Measurements from ENCODE around the gene STXBP5. TPM values are rescaled to one million over a fixed set of nuclear protein-coding genes. Genes with fewer than 3 reads are reported as not detected.

STXBP5 gene
- total and polyA plus RNA-seq, 2 donors = 16.1 to 16.8 TPM

DNA sequence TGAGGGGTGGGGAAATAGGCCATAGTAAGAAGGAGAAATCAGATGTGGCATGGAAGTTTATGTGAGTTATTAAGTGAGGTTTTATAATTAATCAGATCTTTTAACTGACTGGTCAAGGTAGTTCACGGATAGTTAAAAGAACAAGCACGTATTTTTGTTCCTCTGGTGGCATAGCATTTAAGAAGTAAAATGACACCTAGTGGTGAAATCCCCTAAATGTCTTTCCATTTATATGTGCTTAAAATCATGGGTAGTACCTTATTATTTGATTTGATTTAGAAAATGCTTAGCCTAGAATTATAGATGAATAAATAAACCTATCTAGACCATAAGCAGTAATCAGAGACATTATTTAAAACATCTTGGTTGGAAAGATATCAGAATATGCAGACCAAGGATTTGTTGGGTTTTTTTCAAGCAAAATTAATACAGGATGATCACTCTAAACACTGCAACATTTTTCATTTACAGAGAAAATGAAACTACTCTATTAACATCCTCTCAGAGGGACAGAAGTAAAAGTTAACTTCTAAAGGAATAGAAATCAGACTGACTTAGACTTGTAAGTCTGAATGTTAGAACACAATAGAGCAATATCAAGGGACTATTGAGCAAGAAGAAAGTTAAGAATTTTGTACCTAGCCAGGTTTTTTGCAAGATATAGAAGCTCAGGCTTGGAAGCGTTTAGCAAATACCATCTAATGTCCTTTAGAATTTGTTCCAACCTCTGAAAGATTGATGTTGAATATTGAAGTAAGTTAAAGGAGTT is 81.1 kb downstream of the STXBP5 start:
- H3K27ac ChIP-seq (ENCODE audit: low read depth in 1 of 2, low read length in 1 of 2) = no peak overlapping the region
- DNase-seq (ENCODE audit: low read depth in 6 of 9, low spot score in 9 of 9) = peak in 8 of 9 donors; percentile 4 to 59 (median 13)

DNA sequence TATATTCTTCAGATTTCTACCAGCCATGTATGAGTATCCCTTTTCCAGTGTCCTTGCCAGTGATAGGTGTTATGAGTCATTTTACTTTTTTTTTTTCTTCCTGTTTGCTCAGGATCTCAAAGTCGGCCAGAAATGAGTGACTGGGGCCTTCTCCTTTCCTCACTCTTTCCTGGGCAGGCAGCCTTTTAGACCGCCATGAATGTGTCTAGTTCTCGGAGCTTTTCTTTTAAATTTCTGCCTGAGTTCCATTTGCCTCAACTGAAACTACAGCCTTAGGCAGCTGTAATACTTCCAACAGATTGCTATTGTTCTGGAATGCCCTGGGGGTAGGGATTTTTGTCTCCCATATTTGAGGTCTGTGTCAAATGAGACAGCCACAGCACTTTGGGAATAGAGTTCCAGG is 83.7 kb downstream of the STXBP5 start:
- H3K27me3 ChIP-seq (ENCODE audit: control insufficient read depth in 2 of 2, insufficient read depth in 1 of 2, low read length in 1 of 2) = no peaks in the 10 kb centered on the region
- H3K27ac ChIP-seq (ENCODE audit: low read depth in 1 of 2, low read length in 1 of 2) = no peak overlapping the region
- H3K36me3 ChIP-seq (ENCODE audit: control insufficient read depth in 2 of 2, insufficient read depth in 2 of 2, low read length in 1 of 2) = peaks cover 4 to 13% of the 10 kb centered on the region in 2 donors
- no peak overlapping the region for H3K4me3 ChIP-seq (ENCODE audit: low read length in 2 of 2)
- WGBS = 64% methylated on average over 3 of the region's 3 CpGs
- H3K4me1 ChIP-seq (ENCODE audit: control insufficient read depth in 2 of 2, insufficient read depth in 2 of 2, low read length in 2 of 2) = no peaks in the 10 kb centered on the region
- no peaks in the 10 kb centered on the region for H3K9me3 ChIP-seq (ENCODE audit: control insufficient read depth in 2 of 2, insufficient read depth in 1 of 2, low read length in 1 of 2)
- no peak for DNase-seq (ENCODE audit: low read depth in 6 of 9, low spot score in 9 of 9)

More for the DNA sequence above, 81.1 kb downstream of the STXBP5 start:
- peaks cover 4 to 11% of the 10 kb centered on the region in 2 donors for H3K36me3 ChIP-seq (ENCODE audit: control insufficient read depth in 2 of 2, insufficient read depth in 2 of 2, low read length in 1 of 2)
- no peaks in the 10 kb centered on the region for H3K27me3 ChIP-seq (ENCODE audit: control insufficient read depth in 2 of 2, insufficient read depth in 1 of 2, low read length in 1 of 2)
- no peak overlapping the region for H3K4me3 ChIP-seq (ENCODE audit: low read length in 2 of 2)
- WGBS = 48% methylated on average over 3 of the region's 3 CpGs
- no peaks in the 10 kb centered on the region for H3K4me1 ChIP-seq (ENCODE audit: control insufficient read depth in 2 of 2, insufficient read depth in 2 of 2, low read length in 2 of 2)
- no peaks in the 10 kb centered on the region for H3K9me3 ChIP-seq (ENCODE audit: control insufficient read depth in 2 of 2, insufficient read depth in 1 of 2, low read length in 1 of 2)

DNA sequence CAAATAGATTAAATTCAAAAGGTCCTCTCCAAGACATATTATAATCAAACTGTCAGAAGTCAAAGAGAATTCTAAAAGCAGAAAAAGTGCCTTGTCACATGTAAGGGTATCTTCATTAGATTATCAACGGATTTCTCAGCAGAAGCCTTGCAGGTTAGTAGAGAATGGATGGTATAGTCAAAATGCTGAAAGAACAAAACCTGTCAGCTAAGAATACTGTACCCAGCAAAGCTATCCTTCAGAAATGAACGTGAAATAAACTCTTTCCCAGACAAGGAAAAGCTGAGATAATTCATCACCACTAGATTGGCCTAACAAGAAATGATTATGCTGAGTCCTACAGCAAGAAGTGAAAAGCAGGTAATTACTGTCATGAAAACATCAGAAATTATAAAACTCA is 92.9 kb downstream of the STXBP5 start:
- H3K27me3 ChIP-seq (ENCODE audit: control insufficient read depth in 2 of 2, insufficient read depth in 1 of 2, low read length in 1 of 2) = no peaks in the 10 kb centered on the region
- DNase-seq (ENCODE audit: low read depth in 6 of 9, low spot score in 9 of 9) = no peak
- H3K9me3 ChIP-seq (ENCODE audit: control insufficient read depth in 2 of 2, insufficient read depth in 1 of 2, low read length in 1 of 2) = peaks cover 0 to 10% of the 10 kb centered on the region in 2 donors
- H3K36me3 ChIP-seq (ENCODE audit: control insufficient read depth in 2 of 2, insufficient read depth in 2 of 2, low read length in 1 of 2) = peaks cover 8 to 12% of the 10 kb centered on the region in 2 donors
- H3K4me3 ChIP-seq (ENCODE audit: low read length in 2 of 2) = no peak overlapping the region
- H3K4me1 ChIP-seq (ENCODE audit: control insufficient read depth in 2 of 2, insufficient read depth in 2 of 2, low read length in 2 of 2) = no peaks in the 10 kb centered on the region
- no peak overlapping the region for H3K27ac ChIP-seq (ENCODE audit: low read depth in 1 of 2, low read length in 1 of 2)
- WGBS = 95% methylated on average over 2 of the region's 2 CpGs

DNA sequence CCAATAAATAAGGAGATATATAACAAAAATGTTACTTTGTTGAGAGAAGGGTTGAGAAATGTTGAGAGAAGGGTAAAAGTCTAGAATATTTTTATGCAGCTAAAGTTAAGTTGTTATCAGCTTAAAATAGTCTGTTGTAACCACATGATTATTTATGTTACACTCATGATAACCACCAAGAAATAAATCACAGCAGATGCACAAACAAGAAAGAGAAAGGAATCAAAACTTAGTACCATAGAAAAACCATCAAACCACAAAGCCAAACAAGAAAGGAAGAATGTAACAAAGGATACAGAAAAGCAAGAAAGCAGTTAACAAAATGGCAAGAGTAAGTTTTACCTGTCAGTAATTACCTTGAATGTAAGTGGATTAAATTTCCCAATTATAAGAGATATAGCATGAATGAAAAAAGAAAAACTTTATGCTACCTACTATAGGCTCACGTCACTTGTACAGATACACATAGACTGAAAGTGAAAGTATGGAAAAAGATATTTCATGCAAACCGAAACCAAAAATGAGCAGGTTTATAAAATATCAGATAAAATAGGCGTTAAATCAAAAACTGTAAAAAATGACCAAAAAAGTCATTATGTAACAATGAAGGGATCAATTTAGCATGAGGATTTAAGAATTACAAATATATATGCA is 93.6 kb downstream of the STXBP5 start:
- peaks cover 0 to 10% of the 10 kb centered on the region in 2 donors for H3K9me3 ChIP-seq (ENCODE audit: control insufficient read depth in 2 of 2, insufficient read depth in 1 of 2, low read length in 1 of 2)
- H3K27ac ChIP-seq (ENCODE audit: low read depth in 1 of 2, low read length in 1 of 2) = no peak overlapping the region
- 95% methylated on average over 3 of the region's 3 CpGs for WGBS
- H3K27me3 ChIP-seq (ENCODE audit: control insufficient read depth in 2 of 2, insufficient read depth in 1 of 2, low read length in 1 of 2) = no peaks in the 10 kb centered on the region
- H3K4me3 ChIP-seq (ENCODE audit: low read length in 2 of 2) = no peak overlapping the region
- peaks cover 8 to 12% of the 10 kb centered on the region in 2 donors for H3K36me3 ChIP-seq (ENCODE audit: control insufficient read depth in 2 of 2, insufficient read depth in 2 of 2, low read length in 1 of 2)
- DNase-seq (ENCODE audit: low read depth in 6 of 9, low spot score in 9 of 9) = no peak
- H3K4me1 ChIP-seq (ENCODE audit: control insufficient read depth in 2 of 2, insufficient read depth in 2 of 2, low read length in 2 of 2) = no peaks in the 10 kb centered on the region

DNA sequence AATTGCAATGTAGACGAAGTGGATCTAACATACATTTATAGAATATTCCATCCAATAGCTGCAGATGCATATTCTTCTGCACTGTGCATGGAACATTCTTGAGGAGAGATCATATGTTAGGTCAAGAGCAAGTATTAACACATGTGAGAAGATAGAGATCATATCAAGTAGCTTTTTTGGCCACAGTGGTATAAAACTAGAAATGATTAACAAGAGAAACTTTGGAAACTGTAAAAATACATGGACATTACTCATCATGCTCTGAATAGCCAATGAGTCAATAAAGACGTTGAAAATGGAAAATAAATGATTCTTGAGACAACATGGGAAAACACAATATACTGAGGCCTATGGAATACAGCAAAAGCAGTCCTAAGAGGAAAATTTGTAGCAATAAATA is 94.2 kb downstream of the STXBP5 start:
- H3K9me3 ChIP-seq (ENCODE audit: control insufficient read depth in 2 of 2, insufficient read depth in 1 of 2, low read length in 1 of 2) = peaks cover 0 to 13% of the 10 kb centered on the region in 2 donors
- H3K27ac ChIP-seq (ENCODE audit: low read depth in 1 of 2, low read length in 1 of 2) = no peak overlapping the region
- WGBS = 98% methylated on average over 2 of the region's 2 CpGs
- no peak overlapping the region for H3K4me3 ChIP-seq (ENCODE audit: low read length in 2 of 2)
- no peaks in the 10 kb centered on the region for H3K27me3 ChIP-seq (ENCODE audit: control insufficient read depth in 2 of 2, insufficient read depth in 1 of 2, low read length in 1 of 2)
- H3K36me3 ChIP-seq (ENCODE audit: control insufficient read depth in 2 of 2, insufficient read depth in 2 of 2, low read length in 1 of 2) = peaks cover 10 to 12% of the 10 kb centered on the region in 2 donors
- no peak for DNase-seq (ENCODE audit: low read depth in 6 of 9, low spot score in 9 of 9)
- H3K4me1 ChIP-seq (ENCODE audit: control insufficient read depth in 2 of 2, insufficient read depth in 2 of 2, low read length in 2 of 2) = no peaks in the 10 kb centered on the region

DNA sequence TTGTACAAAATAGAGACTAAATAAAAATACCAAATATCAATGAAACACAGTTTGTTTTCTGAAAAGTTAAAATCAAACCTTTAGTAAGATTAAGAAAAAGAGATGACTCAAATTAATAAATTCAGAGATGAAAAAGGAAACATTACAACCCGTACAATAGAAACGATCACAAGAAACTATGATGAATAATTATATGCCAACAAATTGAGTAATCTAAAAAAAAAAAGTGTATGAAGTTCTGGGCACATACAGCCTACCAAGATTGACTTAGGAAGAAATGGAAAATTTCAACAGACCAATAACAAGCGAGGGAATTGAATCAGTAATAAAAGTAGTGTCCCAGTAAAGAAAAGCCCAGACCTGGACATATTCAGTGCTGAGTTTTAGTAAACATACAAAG is 94.8 kb downstream of the STXBP5 start:
- DNase-seq (ENCODE audit: low read depth in 6 of 9, low spot score in 9 of 9) = no peak
- 99% methylated on average over 3 of the region's 3 CpGs for WGBS
- peaks cover 13 to 15% of the 10 kb centered on the region in 2 donors for H3K36me3 ChIP-seq (ENCODE audit: control insufficient read depth in 2 of 2, insufficient read depth in 2 of 2, low read length in 1 of 2)
- H3K4me3 ChIP-seq (ENCODE audit: low read length in 2 of 2) = no peak overlapping the region
- H3K9me3 ChIP-seq (ENCODE audit: control insufficient read depth in 2 of 2, insufficient read depth in 1 of 2, low read length in 1 of 2) = peaks cover 0 to 17% of the 10 kb centered on the region in 2 donors
- no peaks in the 10 kb centered on the region for H3K4me1 ChIP-seq (ENCODE audit: control insufficient read depth in 2 of 2, insufficient read depth in 2 of 2, low read length in 2 of 2)
- no peak overlapping the region for H3K27ac ChIP-seq (ENCODE audit: low read depth in 1 of 2, low read length in 1 of 2)
- no peaks in the 10 kb centered on the region for H3K27me3 ChIP-seq (ENCODE audit: control insufficient read depth in 2 of 2, insufficient read depth in 1 of 2, low read length in 1 of 2)

DNA sequence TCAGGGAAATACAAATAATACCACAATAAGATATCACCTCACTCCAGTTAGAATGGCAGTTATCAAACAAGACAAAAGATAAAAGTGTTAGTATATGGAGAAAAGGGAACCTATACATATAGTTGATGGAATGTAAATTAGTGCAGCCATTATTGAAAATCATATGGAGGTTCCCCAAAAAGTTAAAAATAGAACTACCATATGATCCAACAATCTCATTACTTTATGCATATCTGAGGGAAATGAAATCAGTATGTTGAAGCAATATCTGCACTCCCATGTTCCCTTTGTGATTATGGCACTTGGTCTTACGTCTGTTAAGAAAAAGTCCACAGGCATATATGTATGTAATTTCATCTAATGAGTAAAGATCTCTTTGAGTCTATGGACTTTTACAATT is 96.9 kb downstream of the STXBP5 start:
- Histone ChIP-seq H3K27ac (ENCODE audit: low read depth in 1 of 2, low read length in 1 of 2) (no peak overlapping the region), H3K27me3 (ENCODE audit: control insufficient read depth in 2 of 2, insufficient read depth in 1 of 2, low read length in 1 of 2) (no peaks in the 10 kb centered on the region), H3K4me3 (ENCODE audit: low read length in 2 of 2) (no peak overlapping the region), H3K36me3 (ENCODE audit: control insufficient read depth in 2 of 2, insufficient read depth in 2 of 2, low read length in 1 of 2) (peaks cover 10 to 16% of the 10 kb centered on the region in 2 donors), H3K9me3 (ENCODE audit: control insufficient read depth in 2 of 2, insufficient read depth in 1 of 2, low read length in 1 of 2) (peaks cover 0 to 15% of the 10 kb centered on the region in 2 donors), H3K4me1 (ENCODE audit: control insufficient read depth in 2 of 2, insufficient read depth in 2 of 2, low read length in 2 of 2) (no peaks in the 10 kb centered on the region)
- WGBS = 98% methylated on average over 1 of the region's 1 CpG
- DNase-seq (ENCODE audit: low read depth in 6 of 9, low spot score in 9 of 9) = no peak

DNA sequence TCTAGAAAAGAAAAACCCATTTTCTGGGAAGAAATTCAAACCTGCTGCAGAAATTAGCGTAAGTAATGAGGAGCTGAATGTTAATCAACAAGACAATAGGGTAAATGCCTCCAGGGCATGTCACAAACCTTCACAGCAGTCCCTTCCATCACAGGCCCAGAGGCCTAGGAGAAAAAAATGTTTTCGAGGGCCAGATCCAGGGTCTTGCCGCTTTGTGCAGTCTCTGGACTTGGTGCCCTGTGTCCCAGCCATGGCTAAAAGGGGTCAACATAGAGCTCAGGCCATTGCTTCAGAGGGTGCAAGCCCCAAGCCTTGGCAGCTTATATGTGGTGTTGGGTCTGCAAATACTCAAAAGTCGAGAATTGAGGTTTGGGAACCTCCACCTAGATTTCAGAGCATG is 99.8 kb downstream of the STXBP5 start:
- peaks cover 0 to 14% of the 10 kb centered on the region in 2 donors for H3K9me3 ChIP-seq (ENCODE audit: control insufficient read depth in 2 of 2, insufficient read depth in 1 of 2, low read length in 1 of 2)
- no peaks in the 10 kb centered on the region for H3K4me1 ChIP-seq (ENCODE audit: control insufficient read depth in 2 of 2, insufficient read depth in 2 of 2, low read length in 2 of 2)
- H3K36me3 ChIP-seq (ENCODE audit: control insufficient read depth in 2 of 2, insufficient read depth in 2 of 2, low read length in 1 of 2) = peaks cover 8 to 19% of the 10 kb centered on the region in 2 donors
- no peaks in the 10 kb centered on the region for H3K27me3 ChIP-seq (ENCODE audit: control insufficient read depth in 2 of 2, insufficient read depth in 1 of 2, low read length in 1 of 2)
- H3K4me3 ChIP-seq (ENCODE audit: low read length in 2 of 2) = no peak overlapping the region
- 98% methylated on average over 4 of the region's 4 CpGs for WGBS
- DNase-seq (ENCODE audit: low read depth in 6 of 9, low spot score in 9 of 9) = no peak
- H3K27ac ChIP-seq (ENCODE audit: low read depth in 1 of 2, low read length in 1 of 2) = no peak overlapping the region

DNA sequence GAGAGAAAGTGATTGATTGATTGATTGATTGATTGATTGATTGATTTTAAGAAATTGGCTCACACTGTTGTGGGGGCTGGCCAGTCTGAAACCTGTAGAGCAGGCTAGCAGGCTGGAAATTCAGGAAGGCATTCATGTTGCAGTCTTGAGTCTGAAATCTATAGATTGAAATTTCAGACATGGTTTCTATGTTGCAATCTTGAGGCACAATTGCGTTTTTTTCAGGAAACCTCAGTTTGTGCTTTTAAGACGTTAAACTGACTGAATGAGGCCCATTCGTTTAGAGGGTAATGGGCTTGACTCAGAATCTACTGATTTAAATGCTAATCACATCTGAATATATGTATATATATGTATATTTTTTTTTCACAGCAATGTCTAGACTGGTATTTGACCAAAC is 106.3 kb downstream of the STXBP5 start:
- 96% methylated on average over 3 of the region's 3 CpGs for WGBS
- H3K4me3 ChIP-seq (ENCODE audit: low read length in 2 of 2) = no peak overlapping the region
- DNase-seq (ENCODE audit: low read depth in 6 of 9, low spot score in 9 of 9) = no peak
- H3K36me3 ChIP-seq (ENCODE audit: control insufficient read depth in 2 of 2, insufficient read depth in 2 of 2, low read length in 1 of 2) = peaks cover 0 to 17% of the 10 kb centered on the region in 2 donors
- H3K4me1 ChIP-seq (ENCODE audit: control insufficient read depth in 2 of 2, insufficient read depth in 2 of 2, low read length in 2 of 2) = no peaks in the 10 kb centered on the region
- H3K27ac ChIP-seq (ENCODE audit: low read depth in 1 of 2, low read length in 1 of 2) = no peak overlapping the region
- no peaks in the 10 kb centered on the region for H3K9me3 ChIP-seq (ENCODE audit: control insufficient read depth in 2 of 2, insufficient read depth in 1 of 2, low read length in 1 of 2)
- H3K27me3 ChIP-seq (ENCODE audit: control insufficient read depth in 2 of 2, insufficient read depth in 1 of 2, low read length in 1 of 2) = no peaks in the 10 kb centered on the region

All from thymus (tissue), 11 donors.